WTC11 (cell line): ENCODE results near the gene IP6K2. TPM values are rescaled to one million over a fixed set of nuclear protein-coding genes. Genes with fewer than 3 reads are reported as not detected.

ENCODE experiments used
- ATAC-seq: fragments of 200-7000 bp; cut with Tn5 transposase; 2 replicates; pipeline ENCODE4 v1.10.0; 2021; ENCODE audit warnings: mild to moderate bottlenecking, moderate library complexity
- CTCF ChIA-PET: fragments of 300-600 bp; sonication (Branson Sonifier 250); formaldehyde crosslinking; loops from one replicate; lab custom pipeline; 2021; ENCODE audit warnings: antibody characterized with exemption; lab: Charles Lee
- POLR2A ChIA-PET: fragments of 350-600 bp; sonication (Branson Sonifier 250); formaldehyde crosslinking; loops from one replicate; lab custom pipeline; 2021; ENCODE audit warnings: antibody characterized with exemption; lab: Charles Lee
- DNase-seq: peaks from one replicate; pipeline ENCODE4 v3.0.0; 2021; ENCODE audit warnings: low spot score
- H3K27ac Mint-ChIP-seq: 2 replicates; pipeline ENCODE4 v1.8.0; 2021; ENCODE audit warnings: mixed read lengths
- H3K27me3 Mint-ChIP-seq: 2 replicates; pipeline ENCODE4 v1.8.0; 2021; ENCODE audit warnings: low read depth, mild to moderate bottlenecking, moderate library complexity, mixed read lengths
- H3K36me3 Mint-ChIP-seq: 2 replicates; pipeline ENCODE4 v1.8.0; 2021; ENCODE audit warnings: mixed read lengths
- H3K4me1 Mint-ChIP-seq: 2 replicates; pipeline ENCODE4 v1.8.0; 2022; ENCODE audit warnings: mixed read lengths
- H3K4me3 Mint-ChIP-seq: 2 replicates; pipeline ENCODE4 v1.8.0; 2021; ENCODE audit warnings: mild to moderate bottlenecking, moderate library complexity, mixed read lengths
- H3K9me3 Mint-ChIP-seq: 2 replicates; pipeline ENCODE4 v1.8.0; 2021; ENCODE audit warnings: mixed read lengths
- CREB1 ChIP-seq: sonication (generic); formaldehyde crosslinking; IDR thresholded peaks from 2 replicates; pipeline ENCODE4 v1.8.0; 2023; ENCODE audit warnings: mild to moderate bottlenecking, missing genetic modification reagents
- ELF4 ChIP-seq: sonication (generic); formaldehyde crosslinking; IDR thresholded peaks from 2 replicates; pipeline ENCODE4 v1.8.1; 2022; ENCODE audit warnings: low read depth, mild to moderate bottlenecking, moderate library complexity, missing genetic modification reagents
- EMX1 ChIP-seq: fragments of 250-450 bp; sonication (Bioruptor Pico); IDR thresholded peaks from 2 replicates; pipeline ENCODE4 v1.8.0; 2021; ENCODE audit warnings: mild to moderate bottlenecking
- ETV6 ChIP-seq: sonication (generic); formaldehyde crosslinking; IDR thresholded peaks from 2 replicates; pipeline ENCODE4 v1.8.1; 2022; ENCODE audit warnings: mild to moderate bottlenecking, missing genetic modification reagents
- FOXP1 ChIP-seq: sonication (generic); formaldehyde crosslinking; IDR thresholded peaks from 2 replicates; pipeline ENCODE4 v1.8.0; 2022; ENCODE audit warnings: missing genetic modification reagents, mild to moderate bottlenecking, moderate library complexity, borderline replicate concordance
- HMGA2 ChIP-seq: fragments of 250-450 bp; sonication (Bioruptor Pico); IDR thresholded peaks from 2 replicates; pipeline ENCODE4 v1.4.0; 2021; ENCODE audit warnings: mild to moderate bottlenecking, moderate library complexity
- RELA ChIP-seq: sonication (generic); formaldehyde crosslinking; IDR thresholded peaks from 2 replicates; pipeline ENCODE4 v1.8.1; 2022; ENCODE audit warnings: missing genetic modification reagents, mild to moderate bottlenecking, borderline replicate concordance
- RORB ChIP-seq: fragments of 250-450 bp; sonication (Bioruptor Pico); IDR thresholded peaks from 2 replicates; pipeline ENCODE4 v1.9.0; 2021; ENCODE audit warnings: mild to moderate bottlenecking
- ZNF281 ChIP-seq: sonication (generic); formaldehyde crosslinking; IDR thresholded peaks from 2 replicates; pipeline ENCODE4 v1.8.0; 2023; ENCODE audit warnings: mild to moderate bottlenecking, missing genetic modification reagents
- ZNF317 ChIP-seq: sonication (generic); formaldehyde crosslinking; IDR thresholded peaks from 2 replicates; pipeline ENCODE4 v1.8.1; 2023; ENCODE audit warnings: low read depth, mild to moderate bottlenecking, moderate library complexity, missing genetic modification reagents, borderline replicate concordance
- ZNF423 ChIP-seq: fragments of 250-450 bp; sonication (Bioruptor Pico); IDR thresholded peaks from 2 replicates; pipeline ENCODE4 v2.1.2; 2022; ENCODE audit warnings: mild to moderate bottlenecking, moderate library complexity
- ZNF425 ChIP-seq: fragments of 250-450 bp; sonication (Bioruptor Pico); conservative IDR thresholded peaks from 2 replicates; pipeline ENCODE4 v1.9.0; 2021; ENCODE audit warnings: mild to moderate bottlenecking
- total RNA-seq: library from RNA; stranded (reverse); gene quantifications from 3 replicates; pipeline ENCODE4 v1.2.3, GENCODE V29; 2021
- TF ChIP-seq, protein P1 (sequence below): fragments of 250-450 bp; sonication (Bioruptor Pico); IDR thresholded peaks from 2 replicates; pipeline ENCODE4 v1.9.0; 2021; ENCODE audit warnings: mild to moderate bottlenecking
- TF ChIP-seq, protein P2 (sequence below): sonication (generic); formaldehyde crosslinking; IDR thresholded peaks from 2 replicates; pipeline ENCODE4 v1.8.1; 2022; ENCODE audit warnings: mild to moderate bottlenecking, missing genetic modification reagents, moderate library complexity, borderline replicate concordance
- TF ChIP-seq, protein P3 (sequence below): fragments of 250-450 bp; sonication (Bioruptor Pico); IDR thresholded peaks from 2 replicates; pipeline ENCODE4 v1.9.0; 2021; ENCODE audit warnings: mild to moderate bottlenecking, borderline replicate concordance

IP6K2 gene
- total RNA-seq, 1 experiment from 2014 or later: 123 TPM

GRCh38 chr3:48685603-48686511 is 31.2 kb downstream of the IP6K2 start, which contains the start of gene NCKIPSD (continued):
- no peak for TF ChIP-seq HMGA2 (CRISPR knock-in tag)

DNA sequence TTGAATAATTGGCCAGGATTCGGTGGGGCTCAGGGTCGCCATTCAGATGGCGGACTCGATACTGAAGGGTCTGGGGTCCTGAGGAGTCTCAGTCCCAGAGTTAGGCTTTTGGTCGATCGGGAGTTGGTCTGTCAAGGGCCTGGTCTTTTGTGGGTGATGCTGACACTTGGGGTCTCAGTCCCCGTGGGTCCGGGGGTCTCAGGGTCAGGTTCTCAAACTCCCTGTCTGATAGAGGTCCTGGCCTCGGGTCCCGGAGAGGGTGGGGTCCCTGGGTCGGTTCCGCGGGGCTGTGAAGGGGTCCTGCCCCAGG is 31.8 kb downstream of the IP6K2 start:
- CTCF ChIA-PET: interaction anchor here (0.7 to 2.4 kb wide), 18 partner anchors 11 to 337 kb away, joined by 3 to 27 read pairs (median 6); partner anchors contain the start of genes CCDC51, CELSR3, NDUFAF3 and SLC26A6
- Mint-ChIP-seq H3K9me3 (no peaks in the 10 kb centered on the region), H3K4me1 (peaks cover 16% of the 10 kb centered on the region), H3K27me3 (no peaks in the 10 kb centered on the region), H3K36me3 (peaks cover 52% of the 10 kb centered on the region), H3K4me3 (peak overlapping the region; percentile 89), H3K27ac (no peak overlapping the region)
- no peak for DNase-seq
- TF ChIP-seq CREB1 (CRISPR knock-in tag) (no peak), ZNF425 (CRISPR knock-in tag) (no peak), ETV6 (CRISPR knock-in tag) (no peak), ZNF281 (CRISPR knock-in tag) (no peak), RELA (CRISPR knock-in tag) (no peak), FOXP1 (no peak), RORB (no peak), ZNF317 (CRISPR knock-in tag) (no peak), ZNF423 (CRISPR knock-in tag) (no peak), EMX1 (CRISPR knock-in tag) (no peak), ELF4 (no peak)
- TF ChIP-seq, protein P1, sequence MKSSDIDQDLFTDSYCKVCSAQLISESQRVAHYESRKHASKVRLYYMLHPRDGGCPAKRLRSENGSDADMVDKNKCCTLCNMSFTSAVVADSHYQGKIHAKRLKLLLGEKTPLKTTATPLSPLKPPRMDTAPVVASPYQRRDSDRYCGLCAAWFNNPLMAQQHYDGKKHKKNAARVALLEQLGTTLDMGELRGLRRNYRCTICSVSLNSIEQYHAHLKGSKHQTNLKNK (CRISPR knock-in tag): no peak
- TF ChIP-seq, protein P2, sequence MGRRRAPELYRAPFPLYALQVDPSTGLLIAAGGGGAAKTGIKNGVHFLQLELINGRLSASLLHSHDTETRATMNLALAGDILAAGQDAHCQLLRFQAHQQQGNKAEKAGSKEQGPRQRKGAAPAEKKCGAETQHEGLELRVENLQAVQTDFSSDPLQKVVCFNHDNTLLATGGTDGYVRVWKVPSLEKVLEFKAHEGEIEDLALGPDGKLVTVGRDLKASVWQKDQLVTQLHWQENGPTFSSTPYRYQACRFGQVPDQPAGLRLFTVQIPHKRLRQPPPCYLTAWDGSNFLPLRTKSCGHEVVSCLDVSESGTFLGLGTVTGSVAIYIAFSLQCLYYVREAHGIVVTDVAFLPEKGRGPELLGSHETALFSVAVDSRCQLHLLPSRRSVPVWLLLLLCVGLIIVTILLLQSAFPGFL (CRISPR knock-in tag): no peak
- TF ChIP-seq, protein P3, sequence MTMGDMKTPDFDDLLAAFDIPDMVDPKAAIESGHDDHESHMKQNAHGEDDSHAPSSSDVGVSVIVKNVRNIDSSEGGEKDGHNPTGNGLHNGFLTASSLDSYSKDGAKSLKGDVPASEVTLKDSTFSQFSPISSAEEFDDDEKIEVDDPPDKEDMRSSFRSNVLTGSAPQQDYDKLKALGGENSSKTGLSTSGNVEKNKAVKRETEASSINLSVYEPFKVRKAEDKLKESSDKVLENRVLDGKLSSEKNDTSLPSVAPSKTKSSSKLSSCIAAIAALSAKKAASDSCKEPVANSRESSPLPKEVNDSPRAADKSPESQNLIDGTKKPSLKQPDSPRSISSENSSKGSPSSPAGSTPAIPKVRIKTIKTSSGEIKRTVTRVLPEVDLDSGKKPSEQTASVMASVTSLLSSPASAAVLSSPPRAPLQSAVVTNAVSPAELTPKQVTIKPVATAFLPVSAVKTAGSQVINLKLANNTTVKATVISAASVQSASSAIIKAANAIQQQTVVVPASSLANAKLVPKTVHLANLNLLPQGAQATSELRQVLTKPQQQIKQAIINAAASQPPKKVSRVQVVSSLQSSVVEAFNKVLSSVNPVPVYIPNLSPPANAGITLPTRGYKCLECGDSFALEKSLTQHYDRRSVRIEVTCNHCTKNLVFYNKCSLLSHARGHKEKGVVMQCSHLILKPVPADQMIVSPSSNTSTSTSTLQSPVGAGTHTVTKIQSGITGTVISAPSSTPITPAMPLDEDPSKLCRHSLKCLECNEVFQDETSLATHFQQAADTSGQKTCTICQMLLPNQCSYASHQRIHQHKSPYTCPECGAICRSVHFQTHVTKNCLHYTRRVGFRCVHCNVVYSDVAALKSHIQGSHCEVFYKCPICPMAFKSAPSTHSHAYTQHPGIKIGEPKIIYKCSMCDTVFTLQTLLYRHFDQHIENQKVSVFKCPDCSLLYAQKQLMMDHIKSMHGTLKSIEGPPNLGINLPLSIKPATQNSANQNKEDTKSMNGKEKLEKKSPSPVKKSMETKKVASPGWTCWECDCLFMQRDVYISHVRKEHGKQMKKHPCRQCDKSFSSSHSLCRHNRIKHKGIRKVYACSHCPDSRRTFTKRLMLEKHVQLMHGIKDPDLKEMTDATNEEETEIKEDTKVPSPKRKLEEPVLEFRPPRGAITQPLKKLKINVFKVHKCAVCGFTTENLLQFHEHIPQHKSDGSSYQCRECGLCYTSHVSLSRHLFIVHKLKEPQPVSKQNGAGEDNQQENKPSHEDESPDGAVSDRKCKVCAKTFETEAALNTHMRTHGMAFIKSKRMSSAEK: no peak
- ATAC-seq: no peak
- POLR2A ChIA-PET: interaction anchor here (1.3 to 1.5 kb wide), 2 partner anchors 10 to 32 kb away, joined by 4 to 6 read pairs; partner anchors contain the start of gene IP6K2
